IMR-90 (cell line): ENCODE measurements around the gene G3BP2. TPM values are rescaled to one million over a fixed set of nuclear protein-coding genes. Genes with fewer than 3 reads are reported as not detected.

Experiments used
- ATAC-seq: fragments of 200-7000 bp; cut with Tn5 transposase; 2 replicates; pipeline ENCODE4 v1.9.1; 2020; ENCODE audit warnings: low read depth, mild to moderate bottlenecking, moderate library complexity
- BruUV-seq: library from RNA; stranded (reverse); fragments of 400-500 nt; replicated peaks from 2 replicates; lab custom pipeline; 2021; lab: Mats Ljungman, UMichigan
- CTCF ChIA-PET: fragments of 300-600 bp; formaldehyde crosslinking; extraction: SDS; loops from one replicate; lab custom pipeline; 2021; ENCODE audit warnings: antibody characterized with exemption; lab: Yijun Ruan, JAX
- POLR2A ChIA-PET: fragments of 300-600 bp; sonication (Branson Sonifier 250); formaldehyde crosslinking; loops from one replicate; lab custom pipeline; 2022; ENCODE audit warnings: antibody characterized with exemption; ENCODE audit not compliant: unreplicated experiment; lab: Charles Lee
- DNase-seq: peaks from one replicate; pipeline ENCODE4 v3.0.0; 2013
- H2AFZ ChIP-seq: replicated peaks from 2 replicates; pipeline ENCODE3; 2013; ENCODE audit warnings: low read length, mild to moderate bottlenecking; ENCODE audit not compliant: poor library complexity
- H2AK5ac ChIP-seq: 2 replicates; pipeline ENCODE4 v1.6.1; 2013; ENCODE audit warnings: low read depth, low read length, inconsistent platforms
- H2AK9ac ChIP-seq: replicated peaks from 2 replicates; pipeline ENCODE3; 2013; ENCODE audit warnings: mild to moderate bottlenecking, low read depth, low read length, moderate library complexity; ENCODE audit not compliant: poor library complexity
- H2BK120ac ChIP-seq: 2 replicates; pipeline ENCODE4 v1.6.1; 2013; ENCODE audit warnings: low read depth, low read length, inconsistent platforms
- H2BK15ac ChIP-seq: 3 replicates; pipeline ENCODE4 v1.6.1; 2013; ENCODE audit warnings: low read depth, low read length, inconsistent platforms
- H2BK20ac ChIP-seq: 2 replicates; pipeline ENCODE4 v1.6.1; 2013; ENCODE audit warnings: low read depth, mild to moderate bottlenecking, inconsistent platforms, low read length, moderate library complexity
- H2BK5ac ChIP-seq: 2 replicates; pipeline ENCODE4 v1.6.1; 2013; ENCODE audit warnings: mild to moderate bottlenecking, low read depth, low read length, inconsistent platforms; ENCODE audit not compliant: poor library complexity, severe bottlenecking
- H3K14ac ChIP-seq: replicated peaks from 2 replicates; pipeline ENCODE4 v1.6.1; 2013; ENCODE audit warnings: low read depth, low read length, inconsistent platforms
- H3K18ac ChIP-seq: 2 replicates; pipeline ENCODE4 v1.6.1; 2013; ENCODE audit warnings: low read depth, low read length, control low read depth
- H3K23ac ChIP-seq: 2 replicates; pipeline ENCODE4 v1.6.1; 2013; ENCODE audit warnings: low read depth, low read length, inconsistent platforms
- H3K27ac ChIP-seq: 2 replicates; pipeline ENCODE4 v1.5.1; 2013; ENCODE audit warnings: mild to moderate bottlenecking, control low read depth, low read length; ENCODE audit not compliant: insufficient read depth
- H3K27me3 ChIP-seq: 2 replicates; pipeline ENCODE4 v1.6.1; 2013; ENCODE audit warnings: low read length; ENCODE audit not compliant: control insufficient read depth, insufficient read depth
- H3K36me3 ChIP-seq: 2 replicates; pipeline ENCODE4 v1.6.1; 2013; ENCODE audit warnings: low read length, mixed read lengths; ENCODE audit not compliant: control insufficient read depth, insufficient read depth
- H3K4ac ChIP-seq: 2 replicates; pipeline ENCODE4 v1.6.1; 2013; ENCODE audit warnings: low read depth, low read length, inconsistent platforms
- H3K4me1 ChIP-seq: 2 replicates; pipeline ENCODE4 v1.6.1; 2013; ENCODE audit warnings: low read length, mixed read lengths; ENCODE audit not compliant: control insufficient read depth, insufficient read depth
- H3K4me2 ChIP-seq: 2 replicates; pipeline ENCODE4 v1.6.1; 2013; ENCODE audit warnings: low read depth, mild to moderate bottlenecking, control low read depth, low read length, moderate library complexity
- H3K4me3 ChIP-seq: 2 replicates; pipeline ENCODE4 v1.5.1; 2013; ENCODE audit warnings: low read depth, mild to moderate bottlenecking, control low read depth, low read length, moderate library complexity; ENCODE audit not compliant: insufficient read depth
- H3K56ac ChIP-seq: 2 replicates; pipeline ENCODE4 v1.6.1; 2013; ENCODE audit warnings: low read length, inconsistent platforms; ENCODE audit not compliant: insufficient read depth; ENCODE audit errors: extremely low read depth
- H3K79me1 ChIP-seq, 2 experiments: 2 replicates each; pipeline ENCODE4 v1.6.1; 2013; ENCODE audit warnings: low read length in 2 of 2, inconsistent platforms in 1 of 2, low read depth in 1 of 2
- H3K9ac ChIP-seq: 2 replicates; pipeline ENCODE4 v1.6.1; 2013; ENCODE audit warnings: low read depth, low read length, control low read depth
- H3K9me1 ChIP-seq: 2 replicates; pipeline ENCODE4 v1.6.1; 2013; ENCODE audit warnings: low read length, inconsistent platforms; ENCODE audit not compliant: insufficient read depth
- H3K9me3 ChIP-seq: 2 replicates; pipeline ENCODE4 v1.6.1; 2013; ENCODE audit warnings: low read length; ENCODE audit not compliant: control insufficient read depth, insufficient read depth
- H4K20me1 ChIP-seq: 2 replicates; pipeline ENCODE4 v1.6.1; 2013; ENCODE audit warnings: low read length, inconsistent platforms; ENCODE audit not compliant: insufficient read depth
- H4K5ac ChIP-seq: 2 replicates; pipeline ENCODE4 v1.6.1; 2013; ENCODE audit warnings: mild to moderate bottlenecking, low read depth, low read length, control low read depth
- H4K8ac ChIP-seq, 2 experiments: 2 replicates each; pipeline ENCODE4 v1.6.1; 2013; ENCODE audit warnings: low read depth in 2 of 2, low read length in 2 of 2, control low read depth in 1 of 2, inconsistent platforms in 1 of 2
- H4K91ac ChIP-seq: 2 replicates; pipeline ENCODE4 v1.6.1; 2013; ENCODE audit warnings: low read depth, low read length, inconsistent platforms; ENCODE audit not compliant: insufficient read depth
- CEBPB ChIP-seq: IDR thresholded peaks from 2 replicates; pipeline ENCODE4 v1.6.1; 2012; ENCODE audit warnings: low read depth, low read length, improper control_type of control experiment
- POLR2A ChIP-seq: IDR thresholded peaks from 2 replicates; pipeline ENCODE4 v1.6.1; 2012; ENCODE audit warnings: mild to moderate bottlenecking, low read depth, low read length
- WGBS, 2 experiments: methylation state at CpG; one replicate each; pipeline versions ENCODE4 v1.1.5 to v1.1.7; 2013; ENCODE audit warnings: missing lambda C conversion rate in 2 of 2; ENCODE audit not compliant: insufficient read length in 1 of 2; ENCODE audit errors: extremely low coverage in 2 of 2; 5-methylcytosine and 5-hydroxymethylcytosine counted together
- dilution Hi-C: fragments of 300-500 bp; cut with HindIII; formaldehyde crosslinking; loops from one replicate; pipeline ENCODE4 v1.14.3; 2018; ENCODE audit warnings: low sequenced_read_pairs; ENCODE audit not compliant: unreplicated experiment
- in situ Hi-C: fragments of 300-500 bp; cut with MboI; formaldehyde crosslinking; loops from 3 replicates; pipeline ENCODE4 v1.14.3; 2019; ENCODE audit warnings: low sequenced_read_pairs, inconsistent platforms, mixed read lengths
- intact Hi-C: fragments of 100-400 bp; cut with micrococcal nuclease; formaldehyde crosslinking; loops from 2 replicates; pipeline ENCODE4 v1.10.0; 2022
- microRNA-seq, 2 experiments: library from miRNA; stranded (forward) in 1 of 2; unstranded in 1 of 2; fragments of 10-50 nt in 1 of 2; fragments of <30 nt in 1 of 2; gene quantifications in 1 of 2; microRNA quantifications in 1 of 2; one replicate each; pipeline versions ENCODE3 to v1.1.0; 2013 to 2020; ENCODE audit not compliant: insufficient read depth in 1 of 2, insufficient read length in 1 of 2, unreplicated experiment in 1 of 2
- polyA plus RNA-seq, 3 experiments: library from polyadenylated mRNA; depleted of rRNA; stranded (reverse); fragments of >200 nt; gene quantifications; 2 replicates each; pipeline ENCODE4 v1.2.3, GENCODE V29; 2012; ENCODE audit warnings: low replicate concordance in 1 of 3
- small RNA-seq, 5 experiments: library from RNA; depleted of rRNA; stranded (forward); fragments of <200 nt; gene quantifications; one replicate each; pipeline ENCODE3, GENCODE V24; 2012
- total RNA-seq: library from RNA; depleted of rRNA; stranded (reverse); fragments of >200 nt; gene quantifications from 2 replicates; pipeline ENCODE4 v1.2.3, GENCODE V29; 2012; rRNA removed

The G3BP2 gene
- total and polyA plus RNA-seq, 2 of the 4 experiments (the other 2 are of a cell fraction), result 80.5 to 183 TPM

DNA sequence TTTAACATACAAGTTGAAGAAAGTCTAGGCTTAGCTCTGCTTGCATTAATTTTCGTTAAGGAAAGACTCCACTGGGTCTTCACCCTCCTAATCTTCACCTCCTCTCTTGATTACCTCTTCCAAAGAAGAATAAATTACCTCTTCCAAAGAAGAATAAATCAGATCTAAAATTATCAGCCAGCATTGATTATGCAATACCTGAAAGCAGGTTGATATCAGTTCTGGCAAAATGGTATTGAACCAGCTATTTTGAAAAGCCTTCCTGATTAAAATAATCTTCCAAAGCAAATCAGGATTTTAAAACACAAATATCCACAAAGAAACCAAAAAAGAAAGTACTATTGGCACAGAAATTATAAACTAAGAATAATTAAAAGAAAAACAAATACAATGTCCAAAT lies 79.8 kb downstream of the G3BP2 start:
- WGBS, 2 experiments, result no CpG with 5 or more reads among the region's 1 CpG

More for the DNA sequence above, 79.8 kb downstream of the G3BP2 start:
- ChIA-PET POLR2A (no interaction called here), CTCF (interaction anchor here (1.0 to 1.1 kb wide), 2 partner anchors 10 to 130 kb away, joined by 3 to 4 read pairs; no protein-coding TSS in a partner anchor)
- Histone ChIP-seq H2AK5ac (no peak overlapping the region), H3K4me2 (no peak overlapping the region), H3K9me3 (no peaks in the 10 kb centered on the region), H3K79me1 (no peaks in the 10 kb centered on the region), H4K20me1 (no peaks in the 10 kb centered on the region), H2BK15ac (no peak overlapping the region), H3K4ac (no peak overlapping the region), H3K4me1 (no peaks in the 10 kb centered on the region), H4K91ac (no peak overlapping the region), H3K23ac (no peak overlapping the region), H3K36me3 (no peaks in the 10 kb centered on the region), H3K4me3 (no peak overlapping the region), H3K9me1 (no peaks in the 10 kb centered on the region), H4K8ac (no peak overlapping the region), H2BK5ac (no peak overlapping the region), H4K5ac (no peak overlapping the region), H2BK20ac (no peak overlapping the region), H3K14ac (no peak overlapping the region), H3K18ac (no peak overlapping the region), H3K27me3 (peaks cover 6% of the 10 kb centered on the region), H3K9ac (no peak overlapping the region), H3K56ac (no peak overlapping the region), H2AFZ (no peak overlapping the region), H2AK9ac (no peak overlapping the region), H3K27ac (no peak overlapping the region), H2BK120ac (no peak overlapping the region)
- DNase-seq (no peak), ATAC-seq (no peak)
- intact Hi-C loops, result no loop called here
- dilution Hi-C loops, result no loop called here
- no peak for TF ChIP-seq POLR2A
- peak; percentile 72 for TF ChIP-seq CEBPB
- BruUV-seq, result no TSS peak
- in situ Hi-C loops, result no loop called here

Small RNA genes lying within 50 kb of the gene (microRNA-seq; reads per million reads assigned to microRNA genes)
- not detected for gene RF00019 (ENCODE audit: insufficient read depth, insufficient read length)

Small RNA genes lying within 50 kb of the gene (small RNA-seq; reads per million reads assigned to genes)
- gene RF00019, result 0 reads per million in 5 experiments

Other genes with a start within 250 kb of the G3BP2 start
- gene RCHY1, start 159.0 kb downstream of the G3BP2 start, total RNA-seq, result 22.4 and 41.4 TPM in 2 replicates
- gene RCHY1, start 159.0 kb downstream of the G3BP2 start, polyA plus RNA-seq (2012; rRNA removed), result 12.9 and 20.1 TPM in 2 replicates
- 7.0 and 12.8 TPM in 2 replicates for gene THAP6, start 158.9 kb downstream of the G3BP2 start, total RNA-seq
- gene THAP6, start 158.9 kb downstream of the G3BP2 start, polyA plus RNA-seq (2012; rRNA removed), result 4.1 and 6.3 TPM in 2 replicates
- gene ODAPH, start 117.3 kb downstream of the G3BP2 start, total RNA-seq, result not detected in 2 replicates
- not detected in 2 replicates for gene ODAPH, start 117.3 kb downstream of the G3BP2 start, polyA plus RNA-seq (2012; rRNA removed)
- under 0.01 and 0.18 TPM in 2 replicates for gene CDKL2, start 42.9 kb downstream of the G3BP2 start, total RNA-seq
- gene CDKL2, start 42.9 kb downstream of the G3BP2 start, polyA plus RNA-seq (2012; rRNA removed), result 0.09 TPM in 1 of 2 replicates, not detected in the other
- 121 and 181 TPM in 2 replicates for gene USO1, start 51.2 kb upstream of the G3BP2 start, total RNA-seq
- gene USO1, start 51.2 kb upstream of the G3BP2 start, polyA plus RNA-seq (2012; rRNA removed), result 48.1 and 63.7 TPM in 2 replicates
- gene PPEF2, start 229.0 kb upstream of the G3BP2 start, total RNA-seq, result not detected in 2 replicates
- not detected in 2 replicates for gene PPEF2, start 229.0 kb upstream of the G3BP2 start, polyA plus RNA-seq (2012; rRNA removed)